IMR-90 (cell line): ENCODE measurements around the gene RPS5. TPM values are rescaled to one million over a fixed set of nuclear protein-coding genes. Genes with fewer than 3 reads are reported as not detected.

Source experiments
- ATAC-seq: fragments of 200-7000 bp; cut with Tn5 transposase; 2 replicates; pipeline ENCODE4 v1.9.1; 2020; ENCODE audit warnings: low read depth, mild to moderate bottlenecking, moderate library complexity
- BruUV-seq: library from RNA; stranded (reverse); fragments of 400-500 nt; replicated peaks from 2 replicates; lab custom pipeline; 2021; lab: Mats Ljungman, UMichigan
- CTCF ChIA-PET: fragments of 300-600 bp; formaldehyde crosslinking; extraction: SDS; loops from one replicate; lab custom pipeline; 2021; ENCODE audit warnings: antibody characterized with exemption; lab: Yijun Ruan, JAX
- POLR2A ChIA-PET: fragments of 300-600 bp; sonication (Branson Sonifier 250); formaldehyde crosslinking; loops from one replicate; lab custom pipeline; 2022; ENCODE audit warnings: antibody characterized with exemption; ENCODE audit not compliant: unreplicated experiment; lab: Charles Lee
- DNase-seq: peaks from one replicate; pipeline ENCODE4 v3.0.0; 2013
- H2AFZ ChIP-seq: replicated peaks from 2 replicates; pipeline ENCODE3; 2013; ENCODE audit warnings: low read length, mild to moderate bottlenecking; ENCODE audit not compliant: poor library complexity
- H2AK5ac ChIP-seq: 2 replicates; pipeline ENCODE4 v1.6.1; 2013; ENCODE audit warnings: low read depth, low read length, inconsistent platforms
- H2AK9ac ChIP-seq: replicated peaks from 2 replicates; pipeline ENCODE3; 2013; ENCODE audit warnings: mild to moderate bottlenecking, low read depth, low read length, moderate library complexity; ENCODE audit not compliant: poor library complexity
- H2BK120ac ChIP-seq: 2 replicates; pipeline ENCODE4 v1.6.1; 2013; ENCODE audit warnings: low read depth, low read length, inconsistent platforms
- H2BK15ac ChIP-seq: 3 replicates; pipeline ENCODE4 v1.6.1; 2013; ENCODE audit warnings: low read depth, low read length, inconsistent platforms
- H2BK20ac ChIP-seq: 2 replicates; pipeline ENCODE4 v1.6.1; 2013; ENCODE audit warnings: low read depth, mild to moderate bottlenecking, inconsistent platforms, low read length, moderate library complexity
- H2BK5ac ChIP-seq: 2 replicates; pipeline ENCODE4 v1.6.1; 2013; ENCODE audit warnings: mild to moderate bottlenecking, low read depth, low read length, inconsistent platforms; ENCODE audit not compliant: poor library complexity, severe bottlenecking
- H3K14ac ChIP-seq: replicated peaks from 2 replicates; pipeline ENCODE4 v1.6.1; 2013; ENCODE audit warnings: low read depth, low read length, inconsistent platforms
- H3K18ac ChIP-seq: 2 replicates; pipeline ENCODE4 v1.6.1; 2013; ENCODE audit warnings: low read depth, low read length, control low read depth
- H3K23ac ChIP-seq: 2 replicates; pipeline ENCODE4 v1.6.1; 2013; ENCODE audit warnings: low read depth, low read length, inconsistent platforms
- H3K27ac ChIP-seq: 2 replicates; pipeline ENCODE4 v1.5.1; 2013; ENCODE audit warnings: mild to moderate bottlenecking, control low read depth, low read length; ENCODE audit not compliant: insufficient read depth
- H3K27me3 ChIP-seq: 2 replicates; pipeline ENCODE4 v1.6.1; 2013; ENCODE audit warnings: low read length; ENCODE audit not compliant: control insufficient read depth, insufficient read depth
- H3K36me3 ChIP-seq: 2 replicates; pipeline ENCODE4 v1.6.1; 2013; ENCODE audit warnings: low read length, mixed read lengths; ENCODE audit not compliant: control insufficient read depth, insufficient read depth
- H3K4ac ChIP-seq: 2 replicates; pipeline ENCODE4 v1.6.1; 2013; ENCODE audit warnings: low read depth, low read length, inconsistent platforms
- H3K4me1 ChIP-seq: 2 replicates; pipeline ENCODE4 v1.6.1; 2013; ENCODE audit warnings: low read length, mixed read lengths; ENCODE audit not compliant: control insufficient read depth, insufficient read depth
- H3K4me2 ChIP-seq: 2 replicates; pipeline ENCODE4 v1.6.1; 2013; ENCODE audit warnings: low read depth, mild to moderate bottlenecking, control low read depth, low read length, moderate library complexity
- H3K4me3 ChIP-seq: 2 replicates; pipeline ENCODE4 v1.5.1; 2013; ENCODE audit warnings: low read depth, mild to moderate bottlenecking, control low read depth, low read length, moderate library complexity; ENCODE audit not compliant: insufficient read depth
- H3K56ac ChIP-seq: 2 replicates; pipeline ENCODE4 v1.6.1; 2013; ENCODE audit warnings: low read length, inconsistent platforms; ENCODE audit not compliant: insufficient read depth; ENCODE audit errors: extremely low read depth
- H3K79me1 ChIP-seq, 2 experiments: 2 replicates each; pipeline ENCODE4 v1.6.1; 2013; ENCODE audit warnings: low read length in 2 of 2, inconsistent platforms in 1 of 2, low read depth in 1 of 2
- H3K9ac ChIP-seq: 2 replicates; pipeline ENCODE4 v1.6.1; 2013; ENCODE audit warnings: low read depth, low read length, control low read depth
- H3K9me1 ChIP-seq: 2 replicates; pipeline ENCODE4 v1.6.1; 2013; ENCODE audit warnings: low read length, inconsistent platforms; ENCODE audit not compliant: insufficient read depth
- H3K9me3 ChIP-seq: 2 replicates; pipeline ENCODE4 v1.6.1; 2013; ENCODE audit warnings: low read length; ENCODE audit not compliant: control insufficient read depth, insufficient read depth
- H4K20me1 ChIP-seq: 2 replicates; pipeline ENCODE4 v1.6.1; 2013; ENCODE audit warnings: low read length, inconsistent platforms; ENCODE audit not compliant: insufficient read depth
- H4K5ac ChIP-seq: 2 replicates; pipeline ENCODE4 v1.6.1; 2013; ENCODE audit warnings: mild to moderate bottlenecking, low read depth, low read length, control low read depth
- H4K8ac ChIP-seq, 2 experiments: 2 replicates each; pipeline ENCODE4 v1.6.1; 2013; ENCODE audit warnings: low read depth in 2 of 2, low read length in 2 of 2, control low read depth in 1 of 2, inconsistent platforms in 1 of 2
- H4K91ac ChIP-seq: 2 replicates; pipeline ENCODE4 v1.6.1; 2013; ENCODE audit warnings: low read depth, low read length, inconsistent platforms; ENCODE audit not compliant: insufficient read depth
- BHLHE40 ChIP-seq: fragments of 150-350 bp; IDR thresholded peaks from 2 replicates; pipeline ENCODE4 v1.6.1; 2016; ENCODE audit warnings: mild to moderate bottlenecking, low read depth, low read length
- CEBPB ChIP-seq: IDR thresholded peaks from 2 replicates; pipeline ENCODE4 v1.6.1; 2012; ENCODE audit warnings: low read depth, low read length, improper control_type of control experiment
- CHD1 ChIP-seq: IDR thresholded peaks from 2 replicates; pipeline ENCODE4 v1.6.1; 2012; ENCODE audit warnings: low read depth, low read length, improper control_type of control experiment
- FOS ChIP-seq: fragments of 150-350 bp; IDR thresholded peaks from 2 replicates; pipeline ENCODE4 v1.6.1; 2016; ENCODE audit warnings: low read depth, low read length
- MAFK ChIP-seq: IDR thresholded peaks from 2 replicates; pipeline ENCODE4 v1.6.1; 2012; ENCODE audit warnings: low read depth, low read length, improper control_type of control experiment
- MAZ ChIP-seq: IDR thresholded peaks from 2 replicates; pipeline ENCODE4 v1.6.1; 2012; ENCODE audit warnings: low read depth, mild to moderate bottlenecking, low read length, improper control_type of control experiment, moderate library complexity, borderline replicate concordance
- MXI1 ChIP-seq: IDR thresholded peaks from 2 replicates; pipeline ENCODE4 v1.6.1; 2012; ENCODE audit warnings: low read depth, mild to moderate bottlenecking, low read length, moderate library complexity, borderline replicate concordance
- NFE2L2 ChIP-seq: fragments of 150-350 bp; IDR thresholded peaks from 2 replicates; pipeline ENCODE4 v1.6.1; 2016; ENCODE audit warnings: low read depth, mild to moderate bottlenecking, low read length
- POLR2A ChIP-seq: IDR thresholded peaks from 2 replicates; pipeline ENCODE4 v1.6.1; 2012; ENCODE audit warnings: mild to moderate bottlenecking, low read depth, low read length
- RAD21 ChIP-seq: IDR thresholded peaks from 2 replicates; pipeline ENCODE4 v1.6.1; 2012; ENCODE audit warnings: low read length, improper control_type of control experiment
- RCOR1 ChIP-seq: IDR thresholded peaks from 2 replicates; pipeline ENCODE4 v1.6.1; 2012; ENCODE audit warnings: mild to moderate bottlenecking, low read length, improper control_type of control experiment; ENCODE audit not compliant: insufficient replicate concordance
- RFX5 ChIP-seq: IDR thresholded peaks from 2 replicates; pipeline ENCODE4 v1.8.0; 2012; ENCODE audit warnings: low read depth, mild to moderate bottlenecking, low read length, moderate library complexity
- SMC3 ChIP-seq: fragments of 150-350 bp; IDR thresholded peaks from 2 replicates; pipeline ENCODE4 v1.6.1; 2016; ENCODE audit warnings: low read depth, mild to moderate bottlenecking, antibody characterized with exemption, low read length, moderate library complexity
- WGBS, 2 experiments: methylation state at CpG; one replicate each; pipeline versions ENCODE4 v1.1.5 to v1.1.7; 2013; ENCODE audit warnings: missing lambda C conversion rate in 2 of 2; ENCODE audit not compliant: insufficient read length in 1 of 2; ENCODE audit errors: extremely low coverage in 2 of 2; 5-methylcytosine and 5-hydroxymethylcytosine counted together
- dilution Hi-C: fragments of 300-500 bp; cut with HindIII; formaldehyde crosslinking; loops from one replicate; pipeline ENCODE4 v1.14.3; 2018; ENCODE audit warnings: low sequenced_read_pairs; ENCODE audit not compliant: unreplicated experiment
- in situ Hi-C: fragments of 300-500 bp; cut with MboI; formaldehyde crosslinking; loops from 3 replicates; pipeline ENCODE4 v1.14.3; 2019; ENCODE audit warnings: low sequenced_read_pairs, inconsistent platforms, mixed read lengths
- intact Hi-C: fragments of 100-400 bp; cut with micrococcal nuclease; formaldehyde crosslinking; loops from 2 replicates; pipeline ENCODE4 v1.10.0; 2022
- polyA plus RNA-seq, 3 experiments: library from polyadenylated mRNA; depleted of rRNA; stranded (reverse); fragments of >200 nt; gene quantifications; 2 replicates each; pipeline ENCODE4 v1.2.3, GENCODE V29; 2012; ENCODE audit warnings: low replicate concordance in 1 of 3
- total RNA-seq: library from RNA; depleted of rRNA; stranded (reverse); fragments of >200 nt; gene quantifications from 2 replicates; pipeline ENCODE4 v1.2.3, GENCODE V29; 2012
- TF ChIP-seq, protein P1 (sequence below): fragments of 150-350 bp; IDR thresholded peaks from 2 replicates; pipeline ENCODE4 v1.6.1; 2017; ENCODE audit warnings: mild to moderate bottlenecking, antibody characterized with exemption, low read length, low read depth
- TF ChIP-seq, protein P2 (sequence below): conservative IDR thresholded peaks from 2 replicates; pipeline ENCODE4 v1.5.1; 2012; ENCODE audit warnings: mild to moderate bottlenecking, low read depth, low read length, improper control_type of control experiment
- TF ChIP-seq, protein P3 (sequence below): fragments of 150-350 bp; IDR thresholded peaks from 2 replicates; pipeline ENCODE4 v1.6.1; 2016; ENCODE audit warnings: low read depth, mild to moderate bottlenecking, low read length, moderate library complexity, borderline replicate concordance

The RPS5 gene
- total and polyA plus RNA-seq, 2 of the 4 experiments (the other 2 are of a cell fraction), result 3,265 to 5,858 TPM

DNA sequence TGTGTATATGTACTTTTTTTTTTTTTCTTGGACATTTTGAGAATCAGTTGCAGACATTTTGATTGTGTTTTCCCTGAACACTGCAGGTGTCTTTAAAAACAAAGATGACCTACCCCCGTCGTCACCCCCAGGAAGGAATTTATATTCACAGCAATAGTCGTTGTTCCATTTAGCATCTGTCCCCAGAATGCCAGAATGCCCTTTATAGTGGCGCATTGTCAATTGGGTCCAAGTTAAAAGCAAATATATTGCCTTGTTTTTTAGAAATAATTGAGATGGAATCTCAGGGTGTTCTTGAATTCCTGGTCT, 6.6 kb downstream of the RPS5 start:
- no peak overlapping the region for H4K5ac ChIP-seq
- H3K4ac ChIP-seq, result no peak overlapping the region
- no peak overlapping the region for H3K18ac ChIP-seq
- H3K9me1 ChIP-seq, result no peaks in the 10 kb centered on the region
- H3K4me3 ChIP-seq, result no peak overlapping the region
- H2BK5ac ChIP-seq, result no peak overlapping the region
- no peak overlapping the region for H2BK20ac ChIP-seq
- H3K9ac ChIP-seq, result no peak overlapping the region
- H2BK15ac ChIP-seq, result no peak overlapping the region
- H4K8ac ChIP-seq, result no peak overlapping the region
- DNase-seq (no peak), ATAC-seq (no peak)
- H3K79me1 ChIP-seq, result peaks cover 11 to 46% of the 10 kb centered on the region in 2 experiments
- dilution Hi-C loops (no loop called here), in situ Hi-C loops (no loop called here), intact Hi-C loops (no loop called here)
- H3K4me2 ChIP-seq, result no peak overlapping the region
- H3K27me3 ChIP-seq, result no peaks in the 10 kb centered on the region
- no peak overlapping the region for H2AFZ ChIP-seq
- CTCF ChIA-PET, result no interaction called here
- no peak overlapping the region for H3K56ac ChIP-seq
- H4K91ac ChIP-seq, result no peak overlapping the region
- no peak overlapping the region for H3K27ac ChIP-seq
- no peak for TF ChIP-seq NFE2L2
- no peak for TF ChIP-seq RFX5
- TF ChIP-seq CHD1, result no peak
- no peak for TF ChIP-seq RCOR1
- TF ChIP-seq, protein P1, sequence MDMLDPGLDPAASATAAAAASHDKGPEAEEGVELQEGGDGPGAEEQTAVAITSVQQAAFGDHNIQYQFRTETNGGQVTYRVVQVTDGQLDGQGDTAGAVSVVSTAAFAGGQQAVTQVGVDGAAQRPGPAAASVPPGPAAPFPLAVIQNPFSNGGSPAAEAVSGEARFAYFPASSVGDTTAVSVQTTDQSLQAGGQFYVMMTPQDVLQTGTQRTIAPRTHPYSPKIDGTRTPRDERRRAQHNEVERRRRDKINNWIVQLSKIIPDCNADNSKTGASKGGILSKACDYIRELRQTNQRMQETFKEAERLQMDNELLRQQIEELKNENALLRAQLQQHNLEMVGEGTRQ, result no peak
- TF ChIP-seq, protein P2, sequence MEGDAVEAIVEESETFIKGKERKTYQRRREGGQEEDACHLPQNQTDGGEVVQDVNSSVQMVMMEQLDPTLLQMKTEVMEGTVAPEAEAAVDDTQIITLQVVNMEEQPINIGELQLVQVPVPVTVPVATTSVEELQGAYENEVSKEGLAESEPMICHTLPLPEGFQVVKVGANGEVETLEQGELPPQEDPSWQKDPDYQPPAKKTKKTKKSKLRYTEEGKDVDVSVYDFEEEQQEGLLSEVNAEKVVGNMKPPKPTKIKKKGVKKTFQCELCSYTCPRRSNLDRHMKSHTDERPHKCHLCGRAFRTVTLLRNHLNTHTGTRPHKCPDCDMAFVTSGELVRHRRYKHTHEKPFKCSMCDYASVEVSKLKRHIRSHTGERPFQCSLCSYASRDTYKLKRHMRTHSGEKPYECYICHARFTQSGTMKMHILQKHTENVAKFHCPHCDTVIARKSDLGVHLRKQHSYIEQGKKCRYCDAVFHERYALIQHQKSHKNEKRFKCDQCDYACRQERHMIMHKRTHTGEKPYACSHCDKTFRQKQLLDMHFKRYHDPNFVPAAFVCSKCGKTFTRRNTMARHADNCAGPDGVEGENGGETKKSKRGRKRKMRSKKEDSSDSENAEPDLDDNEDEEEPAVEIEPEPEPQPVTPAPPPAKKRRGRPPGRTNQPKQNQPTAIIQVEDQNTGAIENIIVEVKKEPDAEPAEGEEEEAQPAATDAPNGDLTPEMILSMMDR, result no peak
- TF ChIP-seq RAD21, result no peak
- TF ChIP-seq FOS, result no peak
- no peak for TF ChIP-seq POLR2A
- TF ChIP-seq, protein P3, sequence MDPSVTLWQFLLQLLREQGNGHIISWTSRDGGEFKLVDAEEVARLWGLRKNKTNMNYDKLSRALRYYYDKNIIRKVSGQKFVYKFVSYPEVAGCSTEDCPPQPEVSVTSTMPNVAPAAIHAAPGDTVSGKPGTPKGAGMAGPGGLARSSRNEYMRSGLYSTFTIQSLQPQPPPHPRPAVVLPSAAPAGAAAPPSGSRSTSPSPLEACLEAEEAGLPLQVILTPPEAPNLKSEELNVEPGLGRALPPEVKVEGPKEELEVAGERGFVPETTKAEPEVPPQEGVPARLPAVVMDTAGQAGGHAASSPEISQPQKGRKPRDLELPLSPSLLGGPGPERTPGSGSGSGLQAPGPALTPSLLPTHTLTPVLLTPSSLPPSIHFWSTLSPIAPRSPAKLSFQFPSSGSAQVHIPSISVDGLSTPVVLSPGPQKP, result no peak
- no peak for TF ChIP-seq MXI1
- no peak for TF ChIP-seq MAZ
- TF ChIP-seq MAFK, result no peak
- no peak for TF ChIP-seq CEBPB
- no peak for TF ChIP-seq SMC3
- no peak for TF ChIP-seq BHLHE40
- H2BK120ac ChIP-seq, result no peak overlapping the region
- peaks cover 28% of the 10 kb centered on the region for H3K36me3 ChIP-seq
- H2AK5ac ChIP-seq, result no peak overlapping the region
- H3K23ac ChIP-seq, result no peak overlapping the region
- H3K9me3 ChIP-seq, result no peaks in the 10 kb centered on the region
- peaks cover 48% of the 10 kb centered on the region for H4K20me1 ChIP-seq
- WGBS, 2 experiments, result no CpG with 5 or more reads among the region's 4 CpGs
- H3K14ac ChIP-seq, result no peak overlapping the region
- H3K4me1 ChIP-seq, result no peaks in the 10 kb centered on the region
- H2AK9ac ChIP-seq, result no peak overlapping the region
- BruUV-seq, result no TSS peak
- POLR2A ChIA-PET, result no interaction called here
